Measurements from ENCODE around the gene USP8. TPM values are rescaled to one million over a fixed set of nuclear protein-coding genes. Genes with fewer than 3 reads are reported as not detected.

The USP8 gene
- total RNA-seq, 1 experiment from 2014 or later, result 48.5 TPM

DNA sequence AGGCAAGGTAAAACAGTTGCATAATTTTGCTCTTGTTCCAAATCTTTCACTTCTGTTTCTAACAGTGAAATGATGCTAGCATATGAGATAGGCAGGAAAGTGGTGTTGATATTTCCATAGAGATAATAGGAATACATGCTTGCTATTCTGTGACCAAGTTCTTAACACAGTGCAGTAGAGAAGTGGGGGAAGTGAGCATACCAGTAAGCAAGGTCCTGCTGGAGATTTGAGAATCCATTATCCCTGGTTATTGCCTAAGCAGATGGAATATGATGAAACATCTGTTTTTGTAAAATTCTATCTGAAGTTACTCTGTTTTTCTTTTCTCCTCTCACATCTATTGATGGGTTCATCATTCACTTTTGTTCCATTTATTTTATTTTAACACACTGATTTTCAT is 28.7 kb downstream of the USP8 start:
- no peaks in the 10 kb centered on the region for H3K27me3 ChIP-seq (replicated peaks; ENCODE audit: insufficient read depth, low read depth, low read length, poor library complexity)
- DNase-seq (ENCODE audit: low spot score), result no peak
- peaks cover 15% of the 10 kb centered on the region for H3K36me3 ChIP-seq (ENCODE audit: insufficient read depth, low read length, poor library complexity, severe bottlenecking)
- TF ChIP-seq EZH2 (IDR thresholded peaks at IDR 0.05; ENCODE audit: borderline replicate concordance, low read depth, low read length, poor library complexity, severe bottlenecking), result no peak
- TF ChIP-seq, protein P1, sequence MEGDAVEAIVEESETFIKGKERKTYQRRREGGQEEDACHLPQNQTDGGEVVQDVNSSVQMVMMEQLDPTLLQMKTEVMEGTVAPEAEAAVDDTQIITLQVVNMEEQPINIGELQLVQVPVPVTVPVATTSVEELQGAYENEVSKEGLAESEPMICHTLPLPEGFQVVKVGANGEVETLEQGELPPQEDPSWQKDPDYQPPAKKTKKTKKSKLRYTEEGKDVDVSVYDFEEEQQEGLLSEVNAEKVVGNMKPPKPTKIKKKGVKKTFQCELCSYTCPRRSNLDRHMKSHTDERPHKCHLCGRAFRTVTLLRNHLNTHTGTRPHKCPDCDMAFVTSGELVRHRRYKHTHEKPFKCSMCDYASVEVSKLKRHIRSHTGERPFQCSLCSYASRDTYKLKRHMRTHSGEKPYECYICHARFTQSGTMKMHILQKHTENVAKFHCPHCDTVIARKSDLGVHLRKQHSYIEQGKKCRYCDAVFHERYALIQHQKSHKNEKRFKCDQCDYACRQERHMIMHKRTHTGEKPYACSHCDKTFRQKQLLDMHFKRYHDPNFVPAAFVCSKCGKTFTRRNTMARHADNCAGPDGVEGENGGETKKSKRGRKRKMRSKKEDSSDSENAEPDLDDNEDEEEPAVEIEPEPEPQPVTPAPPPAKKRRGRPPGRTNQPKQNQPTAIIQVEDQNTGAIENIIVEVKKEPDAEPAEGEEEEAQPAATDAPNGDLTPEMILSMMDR (conservative IDR thresholded peaks at IDR 0.05; ENCODE audit: low read depth, low read length), result no peak
- POLR2A ChIA-PET (ENCODE audit: low non-redundant PET), result no interaction called here
- no peak overlapping the region for H3K27ac ChIP-seq (ENCODE audit: low read depth, low read length, poor library complexity, severe bottlenecking)
- H3K9me3 ChIP-seq (ENCODE audit: low read depth, low read length, poor library complexity, severe bottlenecking), result no peaks in the 10 kb centered on the region
- CTCF ChIA-PET, result no interaction called here
- intact Hi-C loops (cut with micrococcal nuclease; ENCODE audit: unreplicated experiment), result no loop called here
- H3K4me1 ChIP-seq (ENCODE audit: insufficient read depth, low read length, poor library complexity, severe bottlenecking), result no peaks in the 10 kb centered on the region
- no TSS peak for BruUV-seq (replicated peaks)
- no peak overlapping the region for H3K4me3 ChIP-seq (ENCODE audit: low read depth, low read length, poor library complexity, severe bottlenecking)

DNA sequence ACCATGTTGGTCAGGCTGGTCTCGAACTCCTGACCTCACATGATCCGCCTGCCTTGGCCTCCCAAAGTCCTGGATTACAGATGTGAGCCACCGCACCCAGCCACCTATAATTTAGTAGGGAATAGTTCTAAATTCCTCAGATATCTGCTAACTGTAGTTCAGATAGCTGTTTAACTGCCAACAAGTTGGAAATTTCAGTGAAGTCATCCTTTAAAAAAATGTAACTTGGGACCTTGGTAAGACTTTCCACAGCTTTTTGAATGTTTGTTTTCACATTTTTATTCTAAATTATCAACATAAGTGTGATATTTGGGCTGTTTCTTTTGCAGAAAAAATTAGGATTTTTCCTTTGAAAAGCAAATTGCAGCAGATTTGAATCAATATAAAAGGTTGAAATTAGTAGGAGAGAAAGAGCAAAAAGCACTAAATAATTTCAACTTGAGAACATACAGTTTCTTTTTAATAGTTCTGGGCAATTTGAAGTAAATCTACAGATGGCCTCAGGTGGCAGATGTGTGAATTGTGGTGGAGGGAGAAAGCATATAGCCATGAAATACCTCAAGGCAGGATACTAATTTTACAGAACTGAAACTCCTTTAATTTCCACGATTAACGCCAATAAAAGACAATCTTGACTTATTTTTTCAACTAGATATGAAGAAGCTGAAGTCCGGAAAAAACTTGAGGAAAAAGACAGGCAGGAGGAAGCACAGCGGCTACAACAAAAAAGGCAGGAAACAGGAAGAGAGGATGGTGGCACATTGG is 34.3 kb downstream of the USP8 start:
- Histone ChIP-seq H3K36me3 (ENCODE audit: insufficient read depth, low read length, poor library complexity, severe bottlenecking) (peaks cover 25% of the 10 kb centered on the region), H3K9me3 (ENCODE audit: low read depth, low read length, poor library complexity, severe bottlenecking) (no peaks in the 10 kb centered on the region), H3K4me3 (ENCODE audit: low read depth, low read length, poor library complexity, severe bottlenecking) (no peak overlapping the region), H3K27ac (ENCODE audit: low read depth, low read length, poor library complexity, severe bottlenecking) (no peak overlapping the region), H3K4me1 (ENCODE audit: insufficient read depth, low read length, poor library complexity, severe bottlenecking) (no peaks in the 10 kb centered on the region), H3K27me3 (replicated peaks; ENCODE audit: insufficient read depth, low read depth, low read length, poor library complexity) (no peaks in the 10 kb centered on the region)
- TF ChIP-seq EZH2 (IDR thresholded peaks at IDR 0.05; ENCODE audit: borderline replicate concordance, low read depth, low read length, poor library complexity, severe bottlenecking), result no peak
- TF ChIP-seq, protein P1 (conservative IDR thresholded peaks at IDR 0.05; ENCODE audit: low read depth, low read length), result no peak
- ChIA-PET CTCF (no interaction called here), POLR2A (ENCODE audit: low non-redundant PET) (no interaction called here)
- no TSS peak for BruUV-seq (replicated peaks)
- intact Hi-C loops (cut with micrococcal nuclease; ENCODE audit: unreplicated experiment), result no loop called here
- no peak for DNase-seq (ENCODE audit: low spot score)

DNA sequence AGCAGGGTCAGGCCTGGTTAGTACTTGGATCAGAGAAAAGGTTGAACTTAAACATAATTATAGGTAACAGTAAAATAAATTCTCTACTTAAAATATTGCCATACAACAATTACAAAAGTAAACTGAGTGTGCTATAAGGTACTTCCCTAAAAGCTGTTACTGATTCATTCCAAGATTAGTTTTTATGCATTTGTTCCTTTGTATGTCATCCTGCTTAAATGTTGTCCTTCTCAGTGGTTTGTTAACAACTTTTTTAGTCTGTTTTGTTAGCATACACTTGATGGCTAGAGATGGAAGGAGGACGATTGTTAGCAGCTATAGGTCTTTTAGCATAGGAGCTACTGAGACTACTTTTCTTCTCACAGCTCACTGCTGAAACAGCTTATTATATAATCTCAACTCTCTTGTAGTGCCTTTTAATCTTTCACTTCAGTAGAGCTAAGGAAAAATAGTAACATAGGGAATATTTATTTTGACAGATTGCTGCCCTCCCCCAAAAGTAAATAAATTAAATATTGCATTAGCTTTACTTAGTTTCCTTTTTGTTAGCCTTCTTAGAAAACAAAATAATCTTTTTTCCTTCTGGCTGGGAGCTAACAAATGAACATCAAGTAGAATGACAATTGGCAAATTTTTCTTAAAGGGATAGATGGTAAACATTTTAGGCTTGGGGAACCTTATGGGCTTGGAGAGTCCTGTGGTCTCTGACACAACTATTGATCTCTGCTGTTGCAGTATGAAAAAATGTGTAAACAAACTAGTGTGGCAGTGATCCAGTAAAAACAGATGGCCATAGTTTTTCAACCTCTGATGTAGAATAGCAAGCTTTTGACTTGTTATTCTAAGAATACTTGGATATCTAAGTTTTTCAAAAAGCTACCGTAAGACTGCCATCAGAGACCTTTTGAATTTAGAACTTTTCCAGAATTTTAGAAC is 39.5 kb downstream of the USP8 start:
- POLR2A ChIA-PET (ENCODE audit: low non-redundant PET), result no interaction called here
- H3K27ac ChIP-seq (ENCODE audit: low read depth, low read length, poor library complexity, severe bottlenecking), result no peak overlapping the region
- CTCF ChIA-PET, result no interaction called here
- DNase-seq (ENCODE audit: low spot score), result no peak
- no peaks in the 10 kb centered on the region for H3K27me3 ChIP-seq (replicated peaks; ENCODE audit: insufficient read depth, low read depth, low read length, poor library complexity)
- BruUV-seq (replicated peaks), result no TSS peak
- H3K9me3 ChIP-seq (ENCODE audit: low read depth, low read length, poor library complexity, severe bottlenecking), result no peaks in the 10 kb centered on the region
- peaks cover 19% of the 10 kb centered on the region for H3K36me3 ChIP-seq (ENCODE audit: insufficient read depth, low read length, poor library complexity, severe bottlenecking)
- intact Hi-C loops (cut with micrococcal nuclease; ENCODE audit: unreplicated experiment), result no loop called here
- TF ChIP-seq, protein P1 (conservative IDR thresholded peaks at IDR 0.05; ENCODE audit: low read depth, low read length), result no peak
- no peak for TF ChIP-seq EZH2 (IDR thresholded peaks at IDR 0.05; ENCODE audit: borderline replicate concordance, low read depth, low read length, poor library complexity, severe bottlenecking)
- no peaks in the 10 kb centered on the region for H3K4me1 ChIP-seq (ENCODE audit: insufficient read depth, low read length, poor library complexity, severe bottlenecking)
- H3K4me3 ChIP-seq (ENCODE audit: low read depth, low read length, poor library complexity, severe bottlenecking), result no peak overlapping the region

All from A673 (cell line).